Measurements from ENCODE around the gene TEX10.
"Not testable (repeated sequence)": the region's sequence is repeated elsewhere in the genome, so short reads cannot be mapped to it uniquely, and the experiment has no call there.

The TEX10 gene

DNA sequence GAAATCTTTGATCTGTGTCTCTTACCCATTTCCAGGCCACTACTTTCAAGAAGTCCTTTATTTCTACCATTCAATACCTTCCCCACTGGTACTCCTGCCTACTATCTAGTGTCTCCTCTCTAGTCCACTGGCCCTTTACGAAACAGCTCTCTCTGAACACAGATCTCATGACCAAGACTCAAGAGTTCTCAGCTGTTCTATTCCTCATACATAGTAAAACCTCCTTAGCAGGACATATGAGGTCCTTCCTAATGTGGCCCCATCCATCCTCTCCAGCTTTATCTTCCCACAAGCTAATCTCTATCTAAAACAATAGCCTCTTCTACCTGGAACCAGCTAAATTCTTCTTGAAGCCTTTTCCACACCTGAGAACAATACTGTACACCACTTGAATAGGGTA is 2.6 kb downstream of the TEX10 start:
- DNase-seq (ENCODE audit: low read depth): no peak

DNA sequence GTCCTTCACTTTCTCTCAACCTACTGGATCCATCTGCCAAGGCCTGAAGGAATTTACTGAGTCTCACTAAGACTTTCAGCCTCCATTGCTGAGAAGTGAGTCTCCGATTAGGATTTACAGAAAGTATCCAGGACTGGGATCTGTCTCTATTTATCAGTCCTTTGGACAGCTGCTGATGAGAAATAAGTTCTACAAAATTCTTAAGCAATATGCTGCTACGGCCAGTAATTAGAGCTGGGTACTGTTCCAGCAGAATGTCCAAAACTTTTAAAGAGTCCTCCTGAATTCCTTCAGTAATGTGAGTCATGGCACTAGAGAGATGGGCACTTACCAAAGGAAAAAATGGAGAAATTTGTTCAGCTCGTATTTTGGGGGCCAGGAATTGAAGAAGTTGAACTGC is 5.9 kb downstream of the TEX10 start:
- DNase-seq (ENCODE audit: low read depth): no peak

DNA sequence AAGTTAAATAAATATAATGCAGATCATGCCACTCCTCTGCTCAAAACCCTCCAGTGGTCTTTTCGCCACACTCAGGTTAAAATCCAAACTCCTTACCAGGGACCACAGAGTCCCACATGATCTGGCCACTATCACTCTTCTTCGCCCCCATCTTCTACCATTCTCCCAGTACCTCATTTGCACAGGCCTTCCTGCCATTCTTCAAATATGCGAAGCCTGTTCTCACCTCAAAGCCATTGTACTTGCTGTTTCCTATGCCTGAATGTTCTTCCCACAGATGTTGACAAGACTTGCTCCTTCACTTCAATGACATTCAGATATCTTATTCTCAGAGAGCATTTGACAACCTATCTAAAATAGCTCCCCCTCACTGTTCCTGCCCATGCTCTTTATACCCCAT is 10.9 kb downstream of the TEX10 start:
- DNase-seq (ENCODE audit: low read depth): no peak

DNA sequence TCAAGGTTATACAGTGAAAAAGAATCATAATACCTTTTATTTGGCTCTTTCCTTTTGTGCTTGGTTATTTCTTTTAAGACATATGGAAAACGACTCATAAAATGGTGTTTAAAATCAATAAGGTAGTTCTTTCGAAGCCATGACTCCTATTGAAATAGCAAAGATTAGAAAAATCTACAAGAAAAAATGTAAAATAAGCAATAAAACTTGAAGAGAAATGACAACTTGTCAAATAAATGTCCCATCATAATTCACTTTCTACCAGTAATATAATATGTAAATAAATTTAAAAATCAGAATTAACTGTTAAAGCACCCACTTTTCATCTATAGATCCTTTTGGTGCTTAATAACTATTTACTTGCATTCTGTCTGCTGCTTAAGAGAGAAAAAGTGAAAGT is 12.5 kb downstream of the TEX10 start:
- no peak for DNase-seq (ENCODE audit: low read depth)

DNA sequence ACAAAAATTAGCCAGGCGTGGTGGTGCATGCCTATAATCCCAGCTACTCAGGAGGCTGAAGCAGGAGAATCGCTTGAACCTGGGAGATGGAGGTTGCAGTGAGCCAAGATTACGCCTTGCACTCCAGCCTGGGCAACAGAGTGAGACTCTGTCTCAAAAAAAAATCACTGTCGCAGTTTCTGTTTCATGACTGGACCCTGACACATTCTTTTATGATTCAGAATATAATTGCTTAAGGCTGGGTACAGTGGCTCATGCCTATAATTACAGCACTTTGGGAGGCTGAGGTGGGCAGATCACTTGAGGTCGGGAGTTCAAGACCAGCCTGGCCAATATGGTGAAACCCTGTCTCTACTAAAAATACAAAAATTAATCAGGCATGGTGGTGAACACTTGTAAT is 14.0 kb downstream of the TEX10 start:
- DNase-seq (ENCODE audit: low read depth): not testable (repeated sequence)

DNA sequence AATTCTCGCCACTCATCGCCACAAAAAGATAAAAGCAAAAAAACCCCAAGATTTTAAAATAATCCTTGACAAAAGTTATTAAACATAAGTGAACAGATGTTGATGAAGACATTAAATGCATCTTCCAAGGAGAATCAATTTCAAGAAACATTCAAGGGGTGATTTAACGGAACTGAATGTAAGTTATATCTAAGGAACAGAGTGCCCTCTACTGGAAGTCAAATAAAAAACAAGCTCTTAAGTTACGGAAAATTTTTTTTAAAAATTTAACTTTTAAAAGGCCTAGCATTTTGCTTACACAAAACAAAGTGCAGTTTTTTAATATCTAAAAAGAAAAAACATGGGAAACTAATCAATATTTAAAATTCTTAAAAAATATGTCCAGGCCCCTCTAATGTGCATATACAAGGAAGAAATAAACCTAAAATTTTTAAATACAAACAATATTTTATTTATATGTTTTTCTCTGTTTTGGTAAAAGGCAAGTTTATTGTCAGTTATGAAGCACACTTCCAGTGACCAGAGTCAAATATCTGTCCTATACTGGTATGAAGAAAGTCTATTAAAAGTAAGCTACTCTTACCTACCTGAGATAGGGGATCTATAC is 28.0 kb downstream of the TEX10 start:
- DNase-seq (ENCODE audit: low read depth): no peak

DNA sequence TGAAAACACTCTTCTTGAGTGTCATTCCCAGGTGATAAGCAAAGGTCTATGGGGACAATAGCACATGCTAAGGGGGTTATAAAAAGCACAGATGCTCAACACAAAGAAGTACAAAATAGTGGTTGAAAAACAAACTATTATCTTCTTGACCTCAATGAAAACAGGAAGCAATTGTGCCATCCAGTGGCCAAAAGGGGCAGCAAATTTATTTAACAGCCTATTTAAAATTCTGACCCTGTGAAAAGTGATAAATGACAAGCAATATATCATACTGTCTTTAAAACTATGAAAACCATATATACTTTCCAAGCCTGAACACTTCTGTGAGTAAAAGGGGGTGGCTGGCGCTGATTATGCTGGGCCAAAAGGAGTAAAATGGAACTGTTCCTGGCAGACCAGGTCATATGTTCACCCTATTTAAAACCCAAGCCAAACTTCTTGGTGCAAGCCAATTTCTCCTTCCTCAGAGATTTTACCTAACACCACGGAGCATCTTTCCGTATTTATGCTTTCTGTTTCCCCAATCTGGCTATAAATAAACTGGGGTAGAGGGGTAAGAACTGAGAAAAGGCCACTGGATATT is 29.7 kb downstream of the TEX10 start:
- no peak for DNase-seq (ENCODE audit: low read depth)

DNA sequence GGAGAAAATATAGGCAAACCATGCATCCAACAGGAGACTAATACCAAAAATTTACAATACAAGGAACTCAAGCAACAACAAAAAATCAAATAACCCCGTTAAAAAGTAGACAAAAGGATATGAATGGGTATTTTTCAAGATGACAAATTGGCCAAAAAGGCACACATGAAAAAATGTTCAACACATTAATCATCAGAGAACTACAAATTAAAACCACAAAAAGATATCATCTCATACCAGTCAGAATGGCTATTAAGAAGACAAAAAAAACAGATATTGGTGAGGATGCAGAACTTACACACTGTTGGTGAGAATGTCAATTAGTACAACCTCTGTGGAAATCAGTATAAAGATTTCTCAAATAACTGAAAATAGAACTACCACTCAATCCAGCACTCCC is 35.0 kb downstream of the TEX10 start:
- no peak for DNase-seq (ENCODE audit: low read depth)

DNA sequence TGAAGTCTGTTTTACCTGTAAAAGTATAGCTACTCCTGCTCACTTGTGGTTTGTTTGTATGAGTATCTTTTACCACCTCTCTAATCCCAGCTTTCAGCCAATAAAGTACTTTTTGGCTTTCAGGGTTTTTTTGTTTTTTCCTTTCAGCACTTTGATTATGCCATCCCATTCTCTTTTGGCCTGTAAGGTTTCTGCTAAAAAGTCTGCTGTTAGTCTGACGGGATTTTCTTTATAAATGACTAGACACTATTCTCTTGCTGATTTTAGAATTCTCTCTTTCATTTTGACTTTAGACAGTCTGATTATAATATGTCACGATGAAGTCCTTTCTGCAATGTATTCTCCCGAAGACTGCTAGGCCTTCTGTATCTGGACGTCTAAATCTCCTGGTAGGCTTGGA is 37.2 kb downstream of the TEX10 start:
- DNase-seq (ENCODE audit: low read depth): no peak

DNA sequence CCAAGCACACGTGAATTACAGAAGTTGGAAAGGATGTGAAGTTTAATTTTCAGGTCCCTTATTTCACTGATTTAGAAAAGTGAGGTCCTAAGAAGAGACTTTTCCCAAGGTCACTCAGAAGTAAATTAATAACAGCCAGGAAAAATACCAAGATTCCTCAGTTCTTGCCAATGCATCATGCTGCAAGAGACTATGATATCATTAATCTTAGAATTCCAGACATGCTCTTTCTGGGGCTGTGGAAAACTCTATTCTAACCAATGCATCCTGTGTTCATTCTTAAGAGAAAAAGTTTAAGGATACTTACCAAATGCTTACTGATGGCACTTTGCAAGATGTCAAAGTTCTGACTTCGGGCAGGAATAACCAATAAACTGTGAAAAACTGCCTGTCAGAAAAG is 42.8 kb downstream of the TEX10 start:
- DNase-seq (ENCODE audit: low read depth): no peak

DNA sequence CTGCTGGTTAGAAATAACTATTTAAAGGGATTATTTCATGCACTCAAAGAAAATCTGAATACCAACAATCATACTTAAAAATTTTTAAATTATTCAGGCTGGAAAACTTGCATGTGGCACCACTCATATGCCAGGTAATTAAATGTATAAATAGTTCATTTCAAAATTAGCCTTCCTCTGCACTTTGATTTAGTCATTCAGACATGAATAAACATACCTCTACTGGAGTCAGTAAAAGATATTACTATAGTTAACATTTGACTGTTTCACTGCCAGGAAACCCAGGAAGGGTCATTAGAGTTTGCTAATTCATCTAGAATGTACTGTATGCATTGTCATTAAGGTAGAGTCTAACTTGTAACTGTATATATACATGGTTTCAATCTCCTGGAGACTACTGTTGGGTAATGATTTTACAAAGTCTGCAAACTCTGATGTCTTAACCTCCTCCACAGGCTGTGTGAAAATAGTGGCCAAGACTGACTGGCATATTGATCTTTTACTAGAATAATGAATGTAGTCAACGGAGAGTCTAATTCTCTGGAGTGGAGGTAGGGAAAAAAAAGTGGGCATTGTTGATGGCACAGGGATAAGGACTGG is 43.7 kb downstream of the TEX10 start:
- DNase-seq (ENCODE audit: low read depth): no peak

DNA sequence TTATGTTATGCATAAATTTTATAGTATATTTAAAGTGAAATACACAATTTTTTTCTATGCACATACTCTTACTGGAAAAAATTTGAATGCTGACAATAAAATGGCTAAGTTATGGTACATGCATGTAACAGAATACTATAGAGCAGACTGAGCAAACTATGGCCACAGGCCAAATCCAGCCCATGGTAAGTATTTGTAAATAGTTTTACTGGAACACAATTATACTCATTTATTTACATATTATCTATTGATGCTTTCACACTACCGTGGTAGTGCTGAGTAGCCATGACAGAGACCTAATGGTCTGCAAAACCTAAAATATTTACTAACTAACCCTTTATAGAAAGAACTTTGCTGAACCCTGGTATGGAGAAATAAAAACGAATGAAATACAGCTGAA is 45.7 kb downstream of the TEX10 start:
- no peak for DNase-seq (ENCODE audit: low read depth)

DNA sequence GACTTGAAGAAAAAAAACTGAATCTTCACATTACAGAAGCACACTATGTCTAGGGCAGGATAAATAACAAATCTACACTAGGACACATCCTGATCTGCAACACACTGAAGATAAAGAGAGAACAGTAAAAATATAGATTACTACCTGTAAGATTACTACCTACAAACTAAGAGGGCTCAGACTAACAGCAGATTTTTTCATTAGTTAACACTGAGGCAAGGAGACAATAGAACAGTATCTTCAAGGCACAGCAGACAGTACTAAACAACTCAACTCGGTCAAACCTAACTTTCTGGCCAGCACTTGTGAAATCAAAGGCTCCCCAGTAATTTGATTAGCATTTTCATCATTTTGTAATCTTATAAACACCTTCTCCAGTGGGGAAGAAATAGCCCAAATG is 46.5 kb downstream of the TEX10 start:
- no peak for DNase-seq (ENCODE audit: low read depth)

DNA sequence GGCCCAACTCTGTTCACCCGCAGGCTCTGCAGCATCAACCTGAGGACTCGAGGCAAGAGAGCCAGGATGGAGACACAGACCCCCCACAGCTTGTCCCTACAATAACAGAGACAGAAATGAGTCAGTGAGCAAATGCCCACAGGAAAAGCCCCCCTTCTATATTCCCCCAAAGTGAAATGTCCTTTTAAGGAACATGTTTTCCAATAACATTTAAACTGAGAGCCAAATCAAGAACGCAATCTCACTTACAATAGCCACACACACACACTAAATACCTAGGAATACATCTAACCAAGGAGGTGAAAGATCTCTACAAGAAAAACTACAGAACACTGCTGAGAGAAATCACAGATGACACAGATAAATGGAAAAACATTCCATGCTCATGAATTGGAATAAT is 49.0 kb downstream of the TEX10 start:
- no peak for DNase-seq (ENCODE audit: low read depth)

DNA sequence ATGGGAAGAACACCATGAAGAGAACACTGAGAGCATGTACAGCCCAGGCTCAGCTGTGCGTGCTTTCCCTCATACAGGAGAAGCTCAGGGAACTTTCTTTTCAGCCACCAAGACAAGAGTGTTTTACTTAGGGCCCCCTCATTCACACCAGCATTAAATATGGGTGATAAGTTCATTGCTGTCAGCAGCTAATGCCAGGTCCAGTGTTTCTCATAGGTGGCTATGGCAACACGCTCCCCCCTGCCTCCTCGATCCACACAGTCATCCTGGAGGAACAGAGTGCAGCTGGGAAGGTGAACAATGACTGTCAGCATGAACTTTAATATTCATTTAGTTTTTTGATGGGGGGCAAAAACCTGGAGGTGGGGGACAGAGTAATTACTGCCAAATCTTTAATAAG is 54.4 kb downstream of the TEX10 start:
- no peak for DNase-seq (ENCODE audit: low read depth)

DNA sequence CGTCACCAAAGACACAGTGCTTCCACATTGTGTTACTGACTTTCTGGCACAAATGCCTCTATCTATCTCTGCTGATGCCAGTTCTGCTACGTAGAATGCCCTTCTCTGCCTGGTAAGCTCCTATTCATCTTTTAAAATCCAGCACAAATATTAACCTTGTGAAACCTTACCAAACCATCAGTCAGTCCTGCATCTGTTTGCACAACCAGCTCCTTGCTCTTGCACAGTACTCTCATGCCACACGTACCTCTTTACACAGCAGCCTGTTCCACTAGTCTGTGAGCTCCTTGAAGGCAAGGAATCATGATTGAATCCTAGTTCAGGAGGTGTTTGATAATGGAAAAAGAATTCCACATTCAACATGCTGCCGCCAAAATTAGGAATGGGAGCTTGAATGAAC is 56.3 kb downstream of the TEX10 start:
- no peak for DNase-seq (ENCODE audit: low read depth)

DNA sequence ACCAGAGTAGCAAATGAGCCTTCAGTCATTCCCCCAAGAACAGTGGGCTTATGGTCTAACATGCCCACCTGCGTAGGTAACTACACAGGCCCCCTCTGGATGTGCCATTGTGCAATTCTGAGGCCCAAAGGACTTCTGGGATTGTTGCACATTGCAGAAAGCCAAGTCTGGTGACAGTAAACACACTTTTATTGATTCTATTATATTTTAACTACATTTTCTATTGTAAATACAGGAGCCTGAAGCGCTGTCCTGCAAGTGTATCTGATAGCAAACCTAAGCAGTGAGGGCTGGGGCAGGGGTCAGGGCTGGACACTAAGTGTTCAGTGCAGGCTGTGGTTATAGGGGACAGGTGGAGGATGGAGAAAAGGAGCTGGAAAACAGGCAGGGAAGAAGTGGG is 57.5 kb downstream of the TEX10 start:
- DNase-seq (ENCODE audit: low read depth): no peak

DNA sequence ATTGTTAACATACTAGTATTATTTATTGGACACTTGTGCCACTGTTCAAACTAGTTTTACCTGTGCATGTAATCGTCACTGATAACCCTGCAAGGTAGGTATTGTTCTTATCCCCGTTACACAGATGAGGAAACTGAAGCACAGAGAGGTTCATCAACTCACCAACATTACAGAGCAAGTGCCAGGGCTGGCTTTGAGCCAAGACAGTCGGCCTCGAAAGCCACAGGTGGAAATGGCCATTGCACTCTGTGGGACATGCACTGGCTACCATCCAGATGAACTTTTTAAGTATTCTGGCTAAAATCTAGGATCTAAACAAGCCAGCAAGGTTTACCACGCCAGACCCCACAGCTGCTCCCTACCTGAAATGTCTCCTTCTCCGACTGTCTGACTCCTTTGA is 57.9 kb downstream of the TEX10 start:
- DNase-seq (ENCODE audit: low read depth): no peak

DNA sequence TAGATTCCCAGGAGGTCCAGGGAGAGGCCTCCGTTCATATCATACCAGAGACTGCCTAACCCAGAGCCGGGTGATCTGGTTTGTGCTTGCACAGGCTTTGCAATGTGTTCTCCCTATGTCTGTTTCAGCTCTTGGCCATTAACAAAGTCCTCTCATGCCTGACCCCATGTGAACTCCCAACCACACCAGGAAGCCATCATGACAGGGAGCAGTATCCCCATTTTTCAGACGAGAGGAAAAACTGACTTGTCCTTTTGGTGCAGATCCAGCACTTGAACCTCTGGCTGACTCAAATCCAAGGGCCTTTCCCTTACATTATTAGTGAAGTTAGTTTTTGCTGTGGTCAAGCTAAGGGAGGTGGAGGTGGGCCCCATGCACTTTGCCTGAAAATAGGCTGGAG is 58.4 kb downstream of the TEX10 start:
- DNase-seq (ENCODE audit: low read depth): no peak

DNA sequence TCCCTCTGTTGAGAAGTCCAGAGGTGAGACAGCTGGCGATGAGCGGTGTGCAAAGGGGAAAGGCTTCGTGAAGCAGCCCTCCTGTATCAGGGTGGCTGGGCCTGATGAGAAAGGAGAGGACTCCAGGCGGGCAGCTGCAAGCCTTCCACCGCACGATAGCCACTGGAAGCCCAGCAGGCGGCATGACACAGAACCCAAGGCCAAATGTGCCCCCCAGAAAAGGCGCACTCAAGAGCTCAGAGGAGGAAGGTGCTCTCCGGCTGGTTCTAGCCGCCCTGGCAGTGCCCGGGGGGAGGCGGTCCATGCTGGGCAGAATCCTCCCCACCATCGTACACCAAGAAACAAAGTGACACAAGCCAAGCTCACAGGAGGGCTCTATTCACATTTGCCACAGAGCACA is 60.3 kb downstream of the TEX10 start:
- DNase-seq (ENCODE audit: low read depth): no peak

DNA sequence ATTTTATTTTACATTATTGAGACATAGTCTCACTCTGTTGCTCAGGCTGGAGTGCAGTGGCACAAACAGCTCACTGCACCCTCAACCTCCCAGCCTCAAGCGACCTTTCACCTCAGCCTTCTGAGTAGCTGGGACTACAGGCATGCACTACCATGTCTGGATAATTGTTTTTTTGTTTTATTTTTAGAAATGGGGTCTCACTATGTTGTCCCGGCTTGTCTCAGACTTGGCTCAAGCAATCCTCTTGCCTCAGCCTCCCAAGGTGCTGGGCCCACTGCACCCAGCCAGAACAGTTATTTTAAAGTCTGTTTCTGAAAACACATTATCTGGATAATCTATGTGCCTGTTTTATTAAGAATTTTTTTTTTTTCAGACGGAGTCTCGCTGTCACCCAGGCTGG is 62.0 kb downstream of the TEX10 start:
- DNase-seq (ENCODE audit: low read depth): no peak

DNA sequence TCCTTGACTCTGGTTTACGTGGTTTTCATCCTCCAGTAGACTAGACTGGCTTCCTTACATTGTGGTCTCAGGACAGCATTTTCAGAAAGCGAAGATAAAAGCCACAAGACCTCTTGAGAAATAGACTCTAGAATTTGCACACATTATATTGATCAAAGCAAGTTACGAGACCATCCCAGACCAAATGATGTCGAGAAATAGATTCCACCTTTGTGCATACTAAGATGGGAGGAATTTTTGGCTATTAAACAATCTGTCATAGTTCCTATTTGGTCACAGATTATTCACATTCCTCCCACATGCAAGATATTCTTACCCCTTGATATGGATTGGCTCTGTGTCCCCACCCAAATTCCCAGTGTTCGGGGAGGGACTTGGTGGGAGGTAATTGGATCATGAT is 65.6 kb downstream of the TEX10 start:
- no peak for DNase-seq (ENCODE audit: low read depth)

DNA sequence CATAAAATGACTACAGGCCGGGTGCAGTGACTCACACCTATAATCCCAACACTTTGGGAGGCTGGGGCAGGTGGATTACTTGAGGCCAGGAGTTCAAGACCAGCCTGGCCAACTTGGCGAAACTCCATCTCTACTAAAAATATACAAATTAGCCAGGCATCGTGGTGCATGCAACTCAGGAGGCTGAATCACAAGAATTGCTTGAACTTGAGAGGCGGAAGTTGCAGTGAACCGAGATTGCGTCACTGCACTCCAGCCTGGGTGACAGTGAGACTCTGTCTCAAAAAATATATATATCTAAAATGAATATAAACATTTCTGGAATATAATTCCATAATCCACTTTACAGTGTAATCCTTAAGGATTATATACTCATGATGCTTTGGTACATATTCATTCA is 66.5 kb downstream of the TEX10 start:
- no peak for DNase-seq (ENCODE audit: low read depth)

DNA sequence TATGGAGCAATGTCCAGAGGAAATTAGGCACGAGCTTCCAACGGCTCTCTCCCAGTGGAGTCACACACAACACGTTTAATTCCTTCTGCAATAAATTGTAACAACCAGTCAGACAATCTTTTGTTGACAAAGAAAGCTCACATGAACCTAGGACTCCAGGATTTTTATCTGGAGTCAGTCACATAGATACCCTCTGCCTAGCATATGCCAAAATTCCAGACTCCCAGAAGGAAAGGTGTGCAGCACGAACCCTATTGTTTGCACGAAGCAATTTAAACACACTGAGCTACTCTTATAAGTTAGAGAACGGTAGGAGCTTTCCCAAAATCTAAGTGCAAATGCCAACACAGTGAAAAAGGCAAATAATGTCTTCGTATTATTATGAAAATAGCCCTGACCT is 67.1 kb downstream of the TEX10 start:
- no peak for DNase-seq (ENCODE audit: low read depth)
